GM12878 (cell line): ENCODE data around the gene WTAP. TPM values are rescaled to one million over a fixed set of nuclear protein-coding genes. Genes with fewer than 3 reads are reported as not detected.

Source experiments
- ATAC-seq: fragments of 200-7000 bp; cut with Tn5 transposase; 3 replicates; pipeline ENCODE4 v1.9.1; 2020; ENCODE audit warnings: mild to moderate bottlenecking, moderate library complexity
- BruUV-seq: library from RNA; stranded (reverse); fragments of 400-500 nt; replicated peaks from 2 replicates; lab custom pipeline; 2021; lab: Mats Ljungman, UMichigan
- CTCF ChIA-PET: fragments of 300-600 bp; sonication (Branson Sonifier 250); formaldehyde crosslinking; extraction: SDS; loops from one replicate; lab custom pipeline; 2021; ENCODE audit warnings: inconsistent platforms; lab: Yijun Ruan, JAX
- POLR2A ChIA-PET: fragments of 350-600 bp; formaldehyde crosslinking; extraction: SDS; loops from one replicate; lab custom pipeline; 2021; ENCODE audit warnings: inconsistent platforms; lab: Charles Lee
- RAD21 ChIA-PET: fragments of 300-600 bp; sonication (Branson Sonifier 250); formaldehyde crosslinking; loops from one replicate; lab custom pipeline; 2023; ENCODE audit warnings: antibody characterized with exemption; ENCODE audit not compliant: unreplicated experiment; lab: Charles Lee
- SMC1A ChIA-PET: fragments of 300-600 bp; sonication (Branson Sonifier 250); formaldehyde crosslinking; loops from one replicate; lab custom pipeline; 2023; ENCODE audit not compliant: unreplicated experiment, uncharacterized antibody; lab: Charles Lee
- DNase-seq: peaks from one replicate; pipeline ENCODE4 v3.0.0-alpha.2; 2011; ENCODE audit warnings: low read depth, low spot score
- FAIRE-seq: peaks from 3 replicates; lab custom pipeline; 2011; peaks lifted over from hg19 to GRCh38; lab: Jason Lieb, UNC
- H2AFZ ChIP-seq: 2 replicates; pipeline ENCODE4 v1.6.0; 2011; ENCODE audit warnings: low read depth, low read length, control low read depth; ENCODE audit not compliant: control insufficient read depth
- H3K27ac ChIP-seq: 2 replicates; pipeline ENCODE4 v1.5.1; 2011; ENCODE audit warnings: control low read depth; ENCODE audit not compliant: control insufficient read depth, insufficient read depth
- H3K27me3 ChIP-seq, 2 experiments: replicated peaks in 1 of 2; 2 replicates each; pipeline versions ENCODE4 v1.6.0 to v1.6.1; 2011; ENCODE audit warnings: low read length in 1 of 2; ENCODE audit not compliant: control insufficient read depth in 2 of 2, insufficient read depth in 2 of 2
- H3K36me3 ChIP-seq, 2 experiments: 2 replicates each; pipeline ENCODE4 v1.5.1; 2011; ENCODE audit warnings: low read length in 1 of 2; ENCODE audit not compliant: control insufficient read depth in 2 of 2, insufficient read depth in 2 of 2
- H3K4me1 ChIP-seq: 2 replicates; pipeline ENCODE4 v1.6.1; 2011; ENCODE audit warnings: mild to moderate bottlenecking, low read length, moderate library complexity, mixed read lengths; ENCODE audit not compliant: control insufficient read depth, insufficient read depth
- H3K4me2 ChIP-seq: 2 replicates; pipeline ENCODE4 v1.6.0; 2011; ENCODE audit warnings: control low read depth; ENCODE audit not compliant: control insufficient read depth, insufficient read depth
- H3K4me3 ChIP-seq: fragments of 200-600 bp; sonication (generic); 2 replicates; pipeline ENCODE4 v1.5.1; 2016
- H3K79me2 ChIP-seq: 2 replicates; pipeline ENCODE4 v1.6.0; 2011; ENCODE audit warnings: low read length; ENCODE audit not compliant: control insufficient read depth, insufficient read depth
- H3K9ac ChIP-seq: 2 replicates; pipeline ENCODE4 v1.8.0; 2011; ENCODE audit warnings: low read length, control low read depth, mixed read lengths; ENCODE audit not compliant: control insufficient read depth, insufficient read depth
- H3K9me3 ChIP-seq: replicated peaks from 3 replicates; pipeline ENCODE4 v1.5.1; 2011; ENCODE audit warnings: mild to moderate bottlenecking, low read length; ENCODE audit not compliant: control insufficient read depth, insufficient read depth
- H4K20me1 ChIP-seq: 2 replicates; pipeline ENCODE4 v1.6.0; 2011; ENCODE audit not compliant: control insufficient read depth, insufficient read depth
- ATF3 ChIP-seq: IDR thresholded peaks from 2 replicates; pipeline ENCODE4 v1.6.1; 2011; ENCODE audit warnings: low read depth, mild to moderate bottlenecking, low read length, moderate library complexity, borderline replicate concordance; ENCODE audit errors: extremely low read depth
- BCLAF1 ChIP-seq: fragments of 450-650 bp; IDR thresholded peaks from 2 replicates; pipeline ENCODE4 v1.6.1; 2017; ENCODE audit warnings: antibody characterized with exemption, mild to moderate bottlenecking, moderate library complexity
- CBX3 ChIP-seq: fragments of 200-600 bp; sonication (generic); IDR thresholded peaks from 2 replicates; pipeline ENCODE4 v1.6.1; 2016; ENCODE audit warnings: low read depth, borderline replicate concordance
- CHD1 ChIP-seq: IDR thresholded peaks from 2 replicates; pipeline ENCODE4 v1.6.1; 2012; ENCODE audit warnings: low read depth, low read length, improper control_type of control experiment
- CHD4 ChIP-seq: fragments of 200-600 bp; sonication (generic); IDR thresholded peaks from 2 replicates; pipeline ENCODE4 v1.6.1; 2016; ENCODE audit warnings: mild to moderate bottlenecking
- CREM ChIP-seq: IDR thresholded peaks from 2 replicates; pipeline ENCODE4 v1.6.1; 2014; ENCODE audit warnings: antibody characterized with exemption, low read depth
- E2F8 ChIP-seq: fragments of 450-650 bp; IDR thresholded peaks from 2 replicates; pipeline ENCODE4 v1.6.1; 2018; ENCODE audit warnings: mild to moderate bottlenecking, low read depth, moderate library complexity; ENCODE audit not compliant: partially characterized antibody
- EP300 ChIP-seq, 2 experiments: fragments of 150-350 bp in 1 of 2; IDR thresholded peaks; 2 replicates each; pipeline ENCODE4 v1.6.1; 2011 to 2012; ENCODE audit warnings: low read depth in 2 of 2, low read length in 2 of 2, borderline replicate concordance in 1 of 2, improper control_type of control experiment in 1 of 2, inconsistent platforms in 1 of 2; ENCODE audit not compliant: control insufficient read depth in 1 of 2
- ESRRA ChIP-seq: IDR thresholded peaks from 2 replicates; pipeline ENCODE4 v1.6.1; 2012; ENCODE audit warnings: mild to moderate bottlenecking, low read length, improper control_type of control experiment
- GABPA ChIP-seq: IDR thresholded peaks from 2 replicates; pipeline ENCODE4 v1.6.1; 2014; ENCODE audit warnings: antibody characterized with exemption, low read depth, mild to moderate bottlenecking, inconsistent platforms
- MAX ChIP-seq: IDR thresholded peaks from 2 replicates; pipeline ENCODE4 v1.6.1; 2012; ENCODE audit warnings: low read depth, low read length, improper control_type of control experiment
- MXI1 ChIP-seq: fragments of 150-350 bp; IDR thresholded peaks from 2 replicates; pipeline ENCODE4 v1.6.1; 2011; ENCODE audit warnings: low read depth, mild to moderate bottlenecking, inconsistent platforms, low read length, improper control_type of control experiment
- POLR2A ChIP-seq: IDR thresholded peaks from 2 replicates; pipeline ENCODE4 v1.6.1; 2011; ENCODE audit warnings: low read depth, mild to moderate bottlenecking, low read length
- RAD21 ChIP-seq: IDR thresholded peaks from 2 replicates; pipeline ENCODE4 v1.6.1; 2011; ENCODE audit warnings: mild to moderate bottlenecking, low read depth, low read length, moderate library complexity; ENCODE audit not compliant: insufficient read depth
- RFX5 ChIP-seq: IDR thresholded peaks from 2 replicates; pipeline ENCODE4 v1.6.1; 2011; ENCODE audit warnings: low read depth, low read length, improper control_type of control experiment
- SMC3 ChIP-seq: IDR thresholded peaks from 2 replicates; pipeline ENCODE4 v1.6.1; 2011; ENCODE audit warnings: low read length, improper control_type of control experiment, borderline replicate concordance
- ZZZ3 ChIP-seq: IDR thresholded peaks from 2 replicates; pipeline ENCODE4 v1.6.1; 2011; ENCODE audit warnings: low read depth; ENCODE audit not compliant: control insufficient read depth, insufficient read length
- WGBS: methylation state at CpG from one replicate; pipeline ENCODE4 v1.1.6; 2016; ENCODE audit warnings: low lambda C conversion rate; ENCODE audit not compliant: insufficient replicate concordance, insufficient coverage; ENCODE audit errors: missing lambda C conversion rate; 5-methylcytosine and 5-hydroxymethylcytosine counted together
- in situ Hi-C: fragments of 300-500 bp; cut with MboI; formaldehyde crosslinking; loops from 9 replicates; pipeline ENCODE4 v1.14.3; 2018; ENCODE audit warnings: mixed read lengths
- intact Hi-C: fragments of 100-400 bp; cut with micrococcal nuclease; formaldehyde crosslinking; loops from one replicate; pipeline ENCODE4 v1.14.2; 2022; ENCODE audit not compliant: unreplicated experiment
- polyA plus RNA-seq, 11 experiments: library from polyadenylated mRNA; depleted of rRNA in 4 of 11; unstranded in 6 of 11; stranded (reverse) in 5 of 11; fragments of >200 nt; fragmentation: Nextera tagmentation in 4 of 11; fragmentation: Illumina TruSeq in 1 of 11; extraction: Ambion mirVana in 4 of 11; extraction: Trizol in 1 of 11; gene quantifications; 1 replicate in 1 of 11; 2 replicates in 10 of 11; pipeline versions ENCODE4 v1.2.1 to v1.2.3, GENCODE V29; 2011 to 2016; ENCODE audit warnings: inconsistent platforms in 2 of 11, missing spikeins in 2 of 11, low read depth in 1 of 11
- total RNA-seq, 4 experiments: library from RNA; depleted of rRNA in 3 of 4; stranded (reverse); fragments of >200 nt in 3 of 4; fragmentation: Illumina TruSeq in 1 of 4; extraction: Trizol in 1 of 4; gene quantifications; 2 replicates each; pipeline versions ENCODE4 v1.2.1 to v1.2.3, GENCODE V29; 2013 to 2021

WTAP gene
- total and polyA plus RNA-seq, 10 of the 15 experiments (the other 5 are each of a cell fraction or from before 2014, with no cell fraction given) = 38.7 to 132 (median 83.1) TPM

DNA sequence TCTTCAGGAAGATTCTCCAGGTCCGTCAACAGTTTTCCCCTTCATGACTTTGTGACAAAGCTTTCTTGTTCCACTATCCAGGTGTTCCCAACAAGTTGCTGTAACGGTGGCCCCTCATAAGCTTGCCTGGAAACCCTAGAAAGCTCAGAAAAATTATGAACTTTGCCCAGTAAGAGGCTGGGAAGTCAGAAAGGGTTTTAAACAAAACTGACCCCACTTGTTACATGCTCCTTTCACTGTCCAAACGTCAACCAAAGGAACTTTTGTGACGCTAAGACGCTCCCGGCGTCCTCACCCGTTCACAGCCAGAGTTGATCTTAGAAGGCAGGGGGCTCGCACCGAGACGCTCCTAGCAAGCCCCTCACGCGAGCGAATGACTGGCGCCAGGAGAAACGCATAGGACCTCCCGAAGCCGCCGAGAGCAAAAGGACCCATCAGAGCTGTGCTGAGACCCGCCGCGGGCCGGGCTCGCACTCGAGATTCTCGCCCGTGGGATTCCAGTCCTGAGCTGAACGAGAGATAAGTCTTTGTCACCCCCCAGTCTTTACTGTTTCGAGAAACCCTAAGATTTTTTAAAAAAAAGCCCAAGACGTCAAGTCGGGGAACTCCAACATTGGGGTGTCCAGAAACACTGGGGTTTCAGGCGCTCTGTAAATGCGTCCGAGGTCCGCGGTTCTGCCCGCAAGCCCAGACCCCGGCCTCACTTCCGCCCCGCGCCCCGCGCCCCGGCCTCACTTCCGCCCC is 34.0 kb downstream of the WTAP start:
- peaks cover 2 to 18% of the 10 kb centered on the region in 2 experiments; a peak in 3 of 4 replicates for H3K36me3 ChIP-seq
- ChIA-PET SMC1A (interaction anchor here (0.7 to 3.6 kb wide), 10 partner anchors 20 to 70 kb away, joined by 3 to 20 read pairs (median 6); partner anchors contain the start of genes MRPL18, TCP1 and WTAP), POLR2A (interaction anchor here (0.5 to 4.8 kb wide), 14 partner anchors 9 to 1230 kb away, joined by 3 to 50 read pairs (median 4); partner anchors contain the start of genes MRPL18, TCP1 and WTAP), RAD21 (interaction anchor here (1.0 to 2.3 kb wide), 5 partner anchors 27 to 34 kb away, joined by 3 to 10 read pairs (median 6); partner anchors contain the start of genes MRPL18, TCP1 and WTAP), CTCF (interaction anchor here (0.9 to 1.9 kb wide), 9 partner anchors 10 to 71 kb away, joined by 3 to 8 read pairs (median 5); partner anchors contain the start of gene WTAP)
- peak overlapping the region; percentile 88 for H3K4me3 ChIP-seq
- H3K9ac ChIP-seq = peak overlapping the region; percentile 81
- DNase-seq (no peak), ATAC-seq (no peak), FAIRE-seq (no peak)
- TSS peak; percentile 91 for BruUV-seq
- in situ Hi-C loops = no loop called here
- intact Hi-C loops = no loop called here
- no peaks in the 10 kb centered on the region for H3K9me3 ChIP-seq
- H2AFZ ChIP-seq = peak overlapping the region; percentile 72
- H3K79me2 ChIP-seq = peaks cover 26% of the 10 kb centered on the region
- WGBS = 3% methylated on average over 38 of the region's 45 CpGs
- H3K27me3 ChIP-seq = no peaks in the 10 kb centered on the region
- H4K20me1 ChIP-seq = no peaks in the 10 kb centered on the region
- H3K4me2 ChIP-seq = peak overlapping the region; percentile 56
- H3K27ac ChIP-seq = peak overlapping the region; percentile 96
- H3K4me1 ChIP-seq = peaks cover 5% of the 10 kb centered on the region
- TF ChIP-seq SMC3 = no peak
- peak; percentile 57 for TF ChIP-seq GABPA
- no peak for TF ChIP-seq ATF3
- TF ChIP-seq MAX = no peak; the same call in 1 of the 2 replicates
- no peak for TF ChIP-seq CHD1
- TF ChIP-seq ESRRA = no peak
- no peak for TF ChIP-seq RFX5
- no peak for TF ChIP-seq EP300 (IDR thresholded peaks at IDR 0.05; ENCODE audit: borderline replicate concordance in 1 of 2, control insufficient read depth in 1 of 2, low read depth in 2 of 2, low read length in 2 of 2)
- TF ChIP-seq CREM = no peak
- no peak for TF ChIP-seq RAD21
- no peak for TF ChIP-seq BCLAF1
- no peak for TF ChIP-seq POLR2A
- TF ChIP-seq MXI1 = peak; percentile 45; the same call in 1 of the 2 replicates
- TF ChIP-seq E2F8 = no peak
- no peak for TF ChIP-seq ZZZ3
- no peak for TF ChIP-seq CHD4
- TF ChIP-seq CBX3 = no peak
